IPS-18a (cell line): ENCODE measurements around the gene TTC19.

ENCODE experiments used
- H3K27ac ChIP-seq: one replicate; pipeline ENCODE4 v1.5.1; 2013; ENCODE audit warnings: low read length
- H3K27me3 ChIP-seq: one replicate; pipeline ENCODE4 v1.6.1; 2013; ENCODE audit warnings: mild to moderate bottlenecking, low read length; ENCODE audit not compliant: control insufficient read depth, insufficient read depth
- H3K36me3 ChIP-seq: one replicate; pipeline ENCODE4 v1.6.1; 2013; ENCODE audit warnings: low read depth, low read length; ENCODE audit not compliant: control insufficient read depth
- H3K4me1 ChIP-seq: one replicate; pipeline ENCODE4 v1.6.1; 2013; ENCODE audit warnings: low read depth, low read length; ENCODE audit not compliant: control insufficient read depth
- H3K4me3 ChIP-seq: one replicate; pipeline ENCODE4 v1.5.1; 2013; ENCODE audit warnings: low read length
- H3K9ac ChIP-seq: one replicate; pipeline ENCODE4 v1.6.1; 2013; ENCODE audit warnings: mild to moderate bottlenecking, low read length, moderate library complexity
- H3K9me3 ChIP-seq: one replicate; pipeline ENCODE4 v1.6.1; 2013; ENCODE audit warnings: low read depth, low read length; ENCODE audit not compliant: control insufficient read depth

The TTC19 gene

GRCh38 chr17:15999141-15999973 is at the start of gene TTC19, which contains the start of gene ZSWIM7:
Gene TTC19, plus strand, starts transcription at chr17:15999824. Its CDS starts 25 bp downstream, at chr17:15999849.
Gene ZSWIM7, minus strand, starts transcription at chr17:15999704. Its CDS starts 110 bp downstream, at chr17:15999594.
- Histone ChIP-seq H3K4me3 (peak within 1 kb of the TSS; percentile 89), H3K4me1 (no peaks in the 10 kb centered on the region), H3K27ac (peak within 1 kb of the TSS; percentile 88)

GRCh38 chr17:15951368-15952047 is 48.1 kb upstream of the TTC19 start:
- Histone ChIP-seq H3K9ac (no peak overlapping the region), H3K4me1 (peaks cover 4% of the 10 kb centered on the region), H3K9me3 (no peaks in the 10 kb centered on the region), H3K36me3 (no peaks in the 10 kb centered on the region), H3K4me3 (no peak overlapping the region), H3K27ac (no peak overlapping the region), H3K27me3 (peaks cover 9% of the 10 kb centered on the region)

More at GRCh38 chr17:15999141-15999973, at the start of gene TTC19, which contains the start of gene ZSWIM7:
- H3K27me3 ChIP-seq = no peaks in the 10 kb centered on the region
- H3K9ac ChIP-seq = peak within 1 kb of the TSS; percentile 92
- H3K9me3 ChIP-seq = no peaks in the 10 kb centered on the region
- H3K36me3 ChIP-seq = peaks cover 27% of the 10 kb centered on the region

GRCh38 chr17:15952048-15952532 is 47.5 kb upstream of the TTC19 start:
- no peaks in the 10 kb centered on the region for H3K9me3 ChIP-seq
- no peaks in the 10 kb centered on the region for H3K36me3 ChIP-seq
- H3K27ac ChIP-seq = no peak overlapping the region
- H3K4me1 ChIP-seq = peaks cover 4% of the 10 kb centered on the region
- H3K4me3 ChIP-seq = no peak overlapping the region
- H3K27me3 ChIP-seq = peaks cover 3% of the 10 kb centered on the region
- no peak overlapping the region for H3K9ac ChIP-seq

GRCh38 chr17:15952916-15953790 is 46.5 kb upstream of the TTC19 start:
- no peak overlapping the region for H3K9ac ChIP-seq

GRCh38 chr17:15954222-15954621 is 45.4 kb upstream of the TTC19 start:
- no peaks in the 10 kb centered on the region for H3K36me3 ChIP-seq
- no peak overlapping the region for H3K9ac ChIP-seq
- no peaks in the 10 kb centered on the region for H3K9me3 ChIP-seq
- no peak overlapping the region for H3K4me3 ChIP-seq
- H3K27me3 ChIP-seq = no peaks in the 10 kb centered on the region
- no peak overlapping the region for H3K27ac ChIP-seq
- peaks cover 11% of the 10 kb centered on the region for H3K4me1 ChIP-seq

More at GRCh38 chr17:15952916-15953790, 46.5 kb upstream of the TTC19 start:
- Histone ChIP-seq H3K4me3 (no peak overlapping the region), H3K27ac (no peak overlapping the region), H3K36me3 (no peaks in the 10 kb centered on the region), H3K27me3 (no peaks in the 10 kb centered on the region), H3K4me1 (peaks cover 4% of the 10 kb centered on the region), H3K9me3 (no peaks in the 10 kb centered on the region)

- no peaks in the 10 kb centered on the region for H3K9me3 ChIP-seq
- H3K9ac ChIP-seq = no peak overlapping the region
- H3K27ac ChIP-seq = no peak overlapping the region
- peaks cover 11% of the 10 kb centered on the region for H3K4me1 ChIP-seq
- no peak overlapping the region for H3K4me3 ChIP-seq
- no peaks in the 10 kb centered on the region for H3K27me3 ChIP-seq
- no peaks in the 10 kb centered on the region for H3K36me3 ChIP-seq
Observed at GRCh38 chr17:15955793-15956541, 43.7 kb upstream of the TTC19 start.

- Histone ChIP-seq H3K4me1 (peaks cover 11% of the 10 kb centered on the region), H3K27me3 (no peaks in the 10 kb centered on the region), H3K9me3 (no peaks in the 10 kb centered on the region), H3K27ac (no peak overlapping the region), H3K36me3 (no peaks in the 10 kb centered on the region), H3K9ac (no peak overlapping the region), H3K4me3 (no peak overlapping the region)
Observed at GRCh38 chr17:15957206-15957605, 42.4 kb upstream of the TTC19 start.

GRCh38 chr17:15957608-15958307 is 41.9 kb upstream of the TTC19 start:
- Histone ChIP-seq H3K9me3 (no peaks in the 10 kb centered on the region), H3K4me1 (peaks cover 11% of the 10 kb centered on the region), H3K4me3 (no peak overlapping the region), H3K36me3 (no peaks in the 10 kb centered on the region), H3K27me3 (no peaks in the 10 kb centered on the region), H3K9ac (no peak overlapping the region), H3K27ac (no peak overlapping the region)

GRCh38 chr17:15958484-15958854 is 41.2 kb upstream of the TTC19 start:
- Histone ChIP-seq H3K27ac (no peak overlapping the region), H3K4me1 (peaks cover 11% of the 10 kb centered on the region)

GRCh38 chr17:15963670-15964110 is 35.9 kb upstream of the TTC19 start:
- Histone ChIP-seq H3K4me3 (no peak overlapping the region), H3K4me1 (peaks cover 38% of the 10 kb centered on the region), H3K27me3 (no peaks in the 10 kb centered on the region), H3K9ac (no peak overlapping the region), H3K27ac (no peak overlapping the region), H3K36me3 (no peaks in the 10 kb centered on the region), H3K9me3 (no peaks in the 10 kb centered on the region)

More at GRCh38 chr17:15958484-15958854, 41.2 kb upstream of the TTC19 start:
- H3K9ac ChIP-seq = no peak overlapping the region
- no peaks in the 10 kb centered on the region for H3K36me3 ChIP-seq
- H3K4me3 ChIP-seq = no peak overlapping the region
- H3K9me3 ChIP-seq = no peaks in the 10 kb centered on the region
- H3K27me3 ChIP-seq = no peaks in the 10 kb centered on the region
